IMR-90 (cell line): Measurements from ENCODE around the gene RIPK4. TPM values are rescaled to one million over a fixed set of nuclear protein-coding genes. Genes with fewer than 3 reads are reported as not detected.

ENCODE experiments used
- ATAC-seq: fragments of 200-7000 bp; cut with Tn5 transposase; 2 replicates; pipeline ENCODE4 v1.9.1; 2020; ENCODE audit warnings: low read depth, mild to moderate bottlenecking, moderate library complexity
- BruUV-seq: library from RNA; stranded (reverse); fragments of 400-500 nt; replicated peaks from 2 replicates; lab custom pipeline; 2021; lab: Mats Ljungman, UMichigan
- CTCF ChIA-PET: fragments of 300-600 bp; formaldehyde crosslinking; extraction: SDS; loops from one replicate; lab custom pipeline; 2021; ENCODE audit warnings: antibody characterized with exemption; lab: Yijun Ruan, JAX
- POLR2A ChIA-PET: fragments of 300-600 bp; sonication (Branson Sonifier 250); formaldehyde crosslinking; loops from one replicate; lab custom pipeline; 2022; ENCODE audit warnings: antibody characterized with exemption; ENCODE audit not compliant: unreplicated experiment; lab: Charles Lee
- DNase-seq: peaks from one replicate; pipeline ENCODE4 v3.0.0; 2013
- H2AFZ ChIP-seq: replicated peaks from 2 replicates; pipeline ENCODE3; 2013; ENCODE audit warnings: low read length, mild to moderate bottlenecking; ENCODE audit not compliant: poor library complexity
- H2AK5ac ChIP-seq: 2 replicates; pipeline ENCODE4 v1.6.1; 2013; ENCODE audit warnings: low read depth, low read length, inconsistent platforms
- H2AK9ac ChIP-seq: replicated peaks from 2 replicates; pipeline ENCODE3; 2013; ENCODE audit warnings: mild to moderate bottlenecking, low read depth, low read length, moderate library complexity; ENCODE audit not compliant: poor library complexity
- H2BK120ac ChIP-seq: 2 replicates; pipeline ENCODE4 v1.6.1; 2013; ENCODE audit warnings: low read depth, low read length, inconsistent platforms
- H2BK15ac ChIP-seq: 3 replicates; pipeline ENCODE4 v1.6.1; 2013; ENCODE audit warnings: low read depth, low read length, inconsistent platforms
- H2BK20ac ChIP-seq: 2 replicates; pipeline ENCODE4 v1.6.1; 2013; ENCODE audit warnings: low read depth, mild to moderate bottlenecking, inconsistent platforms, low read length, moderate library complexity
- H2BK5ac ChIP-seq: 2 replicates; pipeline ENCODE4 v1.6.1; 2013; ENCODE audit warnings: mild to moderate bottlenecking, low read depth, low read length, inconsistent platforms; ENCODE audit not compliant: poor library complexity, severe bottlenecking
- H3K14ac ChIP-seq: replicated peaks from 2 replicates; pipeline ENCODE4 v1.6.1; 2013; ENCODE audit warnings: low read depth, low read length, inconsistent platforms
- H3K18ac ChIP-seq: 2 replicates; pipeline ENCODE4 v1.6.1; 2013; ENCODE audit warnings: low read depth, low read length, control low read depth
- H3K23ac ChIP-seq: 2 replicates; pipeline ENCODE4 v1.6.1; 2013; ENCODE audit warnings: low read depth, low read length, inconsistent platforms
- H3K27ac ChIP-seq: 2 replicates; pipeline ENCODE4 v1.5.1; 2013; ENCODE audit warnings: mild to moderate bottlenecking, control low read depth, low read length; ENCODE audit not compliant: insufficient read depth
- H3K27me3 ChIP-seq: 2 replicates; pipeline ENCODE4 v1.6.1; 2013; ENCODE audit warnings: low read length; ENCODE audit not compliant: control insufficient read depth, insufficient read depth
- H3K36me3 ChIP-seq: 2 replicates; pipeline ENCODE4 v1.6.1; 2013; ENCODE audit warnings: low read length, mixed read lengths; ENCODE audit not compliant: control insufficient read depth, insufficient read depth
- H3K4ac ChIP-seq: 2 replicates; pipeline ENCODE4 v1.6.1; 2013; ENCODE audit warnings: low read depth, low read length, inconsistent platforms
- H3K4me1 ChIP-seq: 2 replicates; pipeline ENCODE4 v1.6.1; 2013; ENCODE audit warnings: low read length, mixed read lengths; ENCODE audit not compliant: control insufficient read depth, insufficient read depth
- H3K4me2 ChIP-seq: 2 replicates; pipeline ENCODE4 v1.6.1; 2013; ENCODE audit warnings: low read depth, mild to moderate bottlenecking, control low read depth, low read length, moderate library complexity
- H3K4me3 ChIP-seq: 2 replicates; pipeline ENCODE4 v1.5.1; 2013; ENCODE audit warnings: low read depth, mild to moderate bottlenecking, control low read depth, low read length, moderate library complexity; ENCODE audit not compliant: insufficient read depth
- H3K56ac ChIP-seq: 2 replicates; pipeline ENCODE4 v1.6.1; 2013; ENCODE audit warnings: low read length, inconsistent platforms; ENCODE audit not compliant: insufficient read depth; ENCODE audit errors: extremely low read depth
- H3K79me1 ChIP-seq, 2 experiments: 2 replicates each; pipeline ENCODE4 v1.6.1; 2013; ENCODE audit warnings: low read length in 2 of 2, inconsistent platforms in 1 of 2, low read depth in 1 of 2
- H3K9ac ChIP-seq: 2 replicates; pipeline ENCODE4 v1.6.1; 2013; ENCODE audit warnings: low read depth, low read length, control low read depth
- H3K9me1 ChIP-seq: 2 replicates; pipeline ENCODE4 v1.6.1; 2013; ENCODE audit warnings: low read length, inconsistent platforms; ENCODE audit not compliant: insufficient read depth
- H3K9me3 ChIP-seq: 2 replicates; pipeline ENCODE4 v1.6.1; 2013; ENCODE audit warnings: low read length; ENCODE audit not compliant: control insufficient read depth, insufficient read depth
- H4K20me1 ChIP-seq: 2 replicates; pipeline ENCODE4 v1.6.1; 2013; ENCODE audit warnings: low read length, inconsistent platforms; ENCODE audit not compliant: insufficient read depth
- H4K5ac ChIP-seq: 2 replicates; pipeline ENCODE4 v1.6.1; 2013; ENCODE audit warnings: mild to moderate bottlenecking, low read depth, low read length, control low read depth
- H4K8ac ChIP-seq, 2 experiments: 2 replicates each; pipeline ENCODE4 v1.6.1; 2013; ENCODE audit warnings: low read depth in 2 of 2, low read length in 2 of 2, control low read depth in 1 of 2, inconsistent platforms in 1 of 2
- H4K91ac ChIP-seq: 2 replicates; pipeline ENCODE4 v1.6.1; 2013; ENCODE audit warnings: low read depth, low read length, inconsistent platforms; ENCODE audit not compliant: insufficient read depth
- BHLHE40 ChIP-seq: fragments of 150-350 bp; IDR thresholded peaks from 2 replicates; pipeline ENCODE4 v1.6.1; 2016; ENCODE audit warnings: mild to moderate bottlenecking, low read depth, low read length
- CEBPB ChIP-seq: IDR thresholded peaks from 2 replicates; pipeline ENCODE4 v1.6.1; 2012; ENCODE audit warnings: low read depth, low read length, improper control_type of control experiment
- CHD1 ChIP-seq: IDR thresholded peaks from 2 replicates; pipeline ENCODE4 v1.6.1; 2012; ENCODE audit warnings: low read depth, low read length, improper control_type of control experiment
- CTCF ChIP-seq: conservative IDR thresholded peaks from 2 replicates; pipeline ENCODE4 v1.5.1; 2012; ENCODE audit warnings: mild to moderate bottlenecking, low read depth, low read length, improper control_type of control experiment
- ELK1 ChIP-seq: fragments of 150-350 bp; IDR thresholded peaks from 2 replicates; pipeline ENCODE4 v1.6.1; 2016; ENCODE audit warnings: low read depth, mild to moderate bottlenecking, low read length, moderate library complexity, borderline replicate concordance
- FOS ChIP-seq: fragments of 150-350 bp; IDR thresholded peaks from 2 replicates; pipeline ENCODE4 v1.6.1; 2016; ENCODE audit warnings: low read depth, low read length
- MAFK ChIP-seq: IDR thresholded peaks from 2 replicates; pipeline ENCODE4 v1.6.1; 2012; ENCODE audit warnings: low read depth, low read length, improper control_type of control experiment
- MAZ ChIP-seq: IDR thresholded peaks from 2 replicates; pipeline ENCODE4 v1.6.1; 2012; ENCODE audit warnings: low read depth, mild to moderate bottlenecking, low read length, improper control_type of control experiment, moderate library complexity, borderline replicate concordance
- MXI1 ChIP-seq: IDR thresholded peaks from 2 replicates; pipeline ENCODE4 v1.6.1; 2012; ENCODE audit warnings: low read depth, mild to moderate bottlenecking, low read length, moderate library complexity, borderline replicate concordance
- NFE2L2 ChIP-seq: fragments of 150-350 bp; IDR thresholded peaks from 2 replicates; pipeline ENCODE4 v1.6.1; 2016; ENCODE audit warnings: low read depth, mild to moderate bottlenecking, low read length
- POLR2A ChIP-seq: IDR thresholded peaks from 2 replicates; pipeline ENCODE4 v1.6.1; 2012; ENCODE audit warnings: mild to moderate bottlenecking, low read depth, low read length
- RAD21 ChIP-seq: IDR thresholded peaks from 2 replicates; pipeline ENCODE4 v1.6.1; 2012; ENCODE audit warnings: low read length, improper control_type of control experiment
- RCOR1 ChIP-seq: IDR thresholded peaks from 2 replicates; pipeline ENCODE4 v1.6.1; 2012; ENCODE audit warnings: mild to moderate bottlenecking, low read length, improper control_type of control experiment; ENCODE audit not compliant: insufficient replicate concordance
- RFX5 ChIP-seq: IDR thresholded peaks from 2 replicates; pipeline ENCODE4 v1.8.0; 2012; ENCODE audit warnings: low read depth, mild to moderate bottlenecking, low read length, moderate library complexity
- SMC3 ChIP-seq: fragments of 150-350 bp; IDR thresholded peaks from 2 replicates; pipeline ENCODE4 v1.6.1; 2016; ENCODE audit warnings: low read depth, mild to moderate bottlenecking, antibody characterized with exemption, low read length, moderate library complexity
- USF2 ChIP-seq: fragments of 150-350 bp; IDR thresholded peaks from 2 replicates; pipeline ENCODE4 v1.6.1; 2017; ENCODE audit warnings: mild to moderate bottlenecking, antibody characterized with exemption, low read length, low read depth
- WGBS, 2 experiments: methylation state at CpG; one replicate each; pipeline versions ENCODE4 v1.1.5 to v1.1.7; 2013; ENCODE audit warnings: missing lambda C conversion rate in 2 of 2; ENCODE audit not compliant: insufficient read length in 1 of 2; ENCODE audit errors: extremely low coverage in 2 of 2; 5-methylcytosine and 5-hydroxymethylcytosine counted together
- dilution Hi-C: fragments of 300-500 bp; cut with HindIII; formaldehyde crosslinking; loops from one replicate; pipeline ENCODE4 v1.14.3; 2018; ENCODE audit warnings: low sequenced_read_pairs; ENCODE audit not compliant: unreplicated experiment
- in situ Hi-C: fragments of 300-500 bp; cut with MboI; formaldehyde crosslinking; loops from 3 replicates; pipeline ENCODE4 v1.14.3; 2019; ENCODE audit warnings: low sequenced_read_pairs, inconsistent platforms, mixed read lengths
- intact Hi-C: fragments of 100-400 bp; cut with micrococcal nuclease; formaldehyde crosslinking; loops from 2 replicates; pipeline ENCODE4 v1.10.0; 2022
- polyA plus RNA-seq, 3 experiments: library from polyadenylated mRNA; depleted of rRNA; stranded (reverse); fragments of >200 nt; gene quantifications; 2 replicates each; pipeline ENCODE4 v1.2.3, GENCODE V29; 2012; ENCODE audit warnings: low replicate concordance in 1 of 3
- total RNA-seq: library from RNA; depleted of rRNA; stranded (reverse); fragments of >200 nt; gene quantifications from 2 replicates; pipeline ENCODE4 v1.2.3, GENCODE V29; 2012

RIPK4 gene
- total and polyA plus RNA-seq, 2 of the 4 experiments (the other 2 are of a cell fraction), result under 0.01 to 0.03 TPM

DNA sequence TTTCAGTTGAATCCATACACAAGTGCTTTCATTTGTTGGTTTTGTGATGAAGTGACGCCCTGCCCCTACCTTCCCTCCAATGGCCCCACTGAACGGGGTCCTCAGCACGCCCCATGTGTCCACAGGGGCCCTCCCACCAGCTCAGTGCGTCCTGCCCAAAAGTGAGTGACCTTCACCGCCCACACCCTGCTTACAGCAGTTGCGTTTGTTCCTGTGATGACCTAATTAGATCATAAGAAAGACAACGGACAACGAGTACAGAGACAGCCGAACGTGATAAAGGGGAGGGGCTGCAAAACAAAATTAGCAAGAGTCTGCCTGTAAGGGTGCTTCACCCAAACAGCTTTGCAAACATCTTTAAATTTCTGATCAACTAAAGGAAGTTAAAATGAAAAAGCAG is 38.2 kb upstream of the RIPK4 start:
- H3K9me1 ChIP-seq, result peaks cover 2% of the 10 kb centered on the region; the same call in 1 of the 2 replicates
- H3K4ac ChIP-seq, result no peak overlapping the region
- H2BK120ac ChIP-seq, result no peak overlapping the region
- no peak overlapping the region for H3K4me2 ChIP-seq
- no peak overlapping the region for H4K8ac ChIP-seq
- dilution Hi-C loops, result no loop called here
- H2BK15ac ChIP-seq, result no peak overlapping the region
- BruUV-seq, result no TSS peak
- H3K56ac ChIP-seq, result no peak overlapping the region
- ChIA-PET CTCF (no interaction called here), POLR2A (no interaction called here)
- ATAC-seq, result no peak
- no peak overlapping the region for H3K14ac ChIP-seq
- H3K18ac ChIP-seq, result no peak overlapping the region
- H3K9me3 ChIP-seq, result no peaks in the 10 kb centered on the region
- H4K5ac ChIP-seq, result no peak overlapping the region
- H2BK20ac ChIP-seq, result no peak overlapping the region
- H4K91ac ChIP-seq, result no peak overlapping the region
- H3K4me3 ChIP-seq, result no peak overlapping the region
- H3K36me3 ChIP-seq, result peaks cover 18% of the 10 kb centered on the region
- H2BK5ac ChIP-seq, result no peak overlapping the region
- no peaks in the 10 kb centered on the region for H4K20me1 ChIP-seq
- no peak overlapping the region for H2AK5ac ChIP-seq
- intact Hi-C loops, result no loop called here
- WGBS, 2 experiments, result 100% methylated on average over 2 of the region's 10 CpGs; no CpG with 5 or more reads in 1 of the 2 experiments
- no peak overlapping the region for H3K9ac ChIP-seq
- no peak overlapping the region for H2AK9ac ChIP-seq
- no peak overlapping the region for H3K27ac ChIP-seq
- H2AFZ ChIP-seq, result no peak overlapping the region
- no peak overlapping the region for H3K23ac ChIP-seq
- in situ Hi-C loops, result no loop called here
- no peak for TF ChIP-seq FOS
- no peak for TF ChIP-seq CTCF
- no peak for TF ChIP-seq NFE2L2
- TF ChIP-seq RFX5, result no peak
- TF ChIP-seq RCOR1, result no peak
- TF ChIP-seq RAD21, result no peak
- TF ChIP-seq CHD1, result no peak
- TF ChIP-seq POLR2A, result no peak
- no peak for TF ChIP-seq MXI1
- no peak for TF ChIP-seq MAZ
- TF ChIP-seq SMC3, result no peak
- no peak for TF ChIP-seq CEBPB
- no peak for TF ChIP-seq MAFK
- no peak for TF ChIP-seq BHLHE40
- no peak for TF ChIP-seq ELK1
- no peak for TF ChIP-seq USF2
- H3K79me1 ChIP-seq, result peaks cover 0 to 7% of the 10 kb centered on the region in 2 experiments; a peak in 1 of 4 replicates
- no peaks in the 10 kb centered on the region for H3K4me1 ChIP-seq
- no peaks in the 10 kb centered on the region for H3K27me3 ChIP-seq
- no peak for DNase-seq
